ENCODE measurements around the gene RNF130. TPM values are rescaled to one million over a fixed set of nuclear protein-coding genes. Genes with fewer than 3 reads are reported as not detected.

The RNF130 gene
- total and polyA plus RNA-seq, 9 of the 15 experiments (the other 6 are each of a cell fraction or from before 2014, with no cell fraction given): 5.8 to 39.4 (median 27.1) TPM

GRCh38 chr5:179959641-179960040 lies 111.9 kb downstream of the RNF130 start (continued):
- TF ChIP-seq, protein P1, sequence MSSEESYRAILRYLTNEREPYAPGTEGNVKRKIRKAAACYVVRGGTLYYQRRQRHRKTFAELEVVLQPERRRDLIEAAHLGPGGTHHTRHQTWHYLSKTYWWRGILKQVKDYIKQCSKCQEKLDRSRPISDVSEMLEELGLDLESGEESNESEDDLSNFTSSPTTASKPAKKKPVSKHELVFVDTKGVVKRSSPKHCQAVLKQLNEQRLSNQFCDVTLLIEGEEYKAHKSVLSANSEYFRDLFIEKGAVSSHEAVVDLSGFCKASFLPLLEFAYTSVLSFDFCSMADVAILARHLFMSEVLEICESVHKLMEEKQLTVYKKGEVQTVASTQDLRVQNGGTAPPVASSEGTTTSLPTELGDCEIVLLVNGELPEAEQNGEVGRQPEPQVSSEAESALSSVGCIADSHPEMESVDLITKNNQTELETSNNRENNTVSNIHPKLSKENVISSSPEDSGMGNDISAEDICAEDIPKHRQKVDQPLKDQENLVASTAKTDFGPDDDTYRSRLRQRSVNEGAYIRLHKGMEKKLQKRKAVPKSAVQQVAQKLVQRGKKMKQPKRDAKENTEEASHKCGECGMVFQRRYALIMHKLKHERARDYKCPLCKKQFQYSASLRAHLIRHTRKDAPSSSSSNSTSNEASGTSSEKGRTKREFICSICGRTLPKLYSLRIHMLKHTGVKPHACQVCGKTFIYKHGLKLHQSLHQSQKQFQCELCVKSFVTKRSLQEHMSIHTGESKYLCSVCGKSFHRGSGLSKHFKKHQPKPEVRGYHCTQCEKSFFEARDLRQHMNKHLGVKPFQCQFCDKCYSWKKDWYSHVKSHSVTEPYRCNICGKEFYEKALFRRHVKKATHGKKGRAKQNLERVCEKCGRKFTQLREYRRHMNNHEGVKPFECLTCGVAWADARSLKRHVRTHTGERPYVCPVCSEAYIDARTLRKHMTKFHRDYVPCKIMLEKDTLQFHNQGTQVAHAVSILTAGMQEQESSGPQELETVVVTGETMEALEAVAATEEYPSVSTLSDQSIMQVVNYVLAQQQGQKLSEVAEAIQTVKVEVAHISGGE (CRISPR knock-in tag; IDR thresholded peaks at IDR 0.05): no peak
- no peak for TF ChIP-seq RBM22 (IDR thresholded peaks at IDR 0.05; ENCODE audit: low read depth, low read length, poor library complexity, severe bottlenecking)
- no peak for TF ChIP-seq GATAD2B (IDR thresholded peaks at IDR 0.05; ENCODE audit: borderline replicate concordance)
- TF ChIP-seq FUS (optimal IDR thresholded peaks at IDR 0.05; ENCODE audit: low read depth, low read length): no peak
- no peak for TF ChIP-seq ZNF3 (CRISPR knock-in tag; IDR thresholded peaks at IDR 0.05)
- no peak for TF ChIP-seq CSDE1 (IDR thresholded peaks at IDR 0.05)
- TF ChIP-seq, protein P2, sequence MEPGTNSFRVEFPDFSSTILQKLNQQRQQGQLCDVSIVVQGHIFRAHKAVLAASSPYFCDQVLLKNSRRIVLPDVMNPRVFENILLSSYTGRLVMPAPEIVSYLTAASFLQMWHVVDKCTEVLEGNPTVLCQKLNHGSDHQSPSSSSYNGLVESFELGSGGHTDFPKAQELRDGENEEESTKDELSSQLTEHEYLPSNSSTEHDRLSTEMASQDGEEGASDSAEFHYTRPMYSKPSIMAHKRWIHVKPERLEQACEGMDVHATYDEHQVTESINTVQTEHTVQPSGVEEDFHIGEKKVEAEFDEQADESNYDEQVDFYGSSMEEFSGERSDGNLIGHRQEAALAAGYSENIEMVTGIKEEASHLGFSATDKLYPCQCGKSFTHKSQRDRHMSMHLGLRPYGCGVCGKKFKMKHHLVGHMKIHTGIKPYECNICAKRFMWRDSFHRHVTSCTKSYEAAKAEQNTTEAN (CRISPR knock-in tag; IDR thresholded peaks at IDR 0.05): no peak
- no peak for TF ChIP-seq TAL1 (IDR thresholded peaks at IDR 0.05)
- TF ChIP-seq ZNF143 (CRISPR knock-in tag; IDR thresholded peaks at IDR 0.05): no peak
- no peak for TF ChIP-seq NFYB (IDR thresholded peaks at IDR 0.05; ENCODE audit: extremely low read depth, insufficient read length)
